Mesenchymal stem cell (in vitro differentiated cells and primary cell): Measurements from ENCODE around the gene SUMO1.

Source experiments
- DNase-seq: peaks from one replicate; pipeline ENCODE4 v3.0.0-alpha.2; 2013
- H2AFZ ChIP-seq: one replicate; pipeline ENCODE4 v1.6.1; 2013; ENCODE audit warnings: low read depth, mild to moderate bottlenecking, control low read depth, inconsistent platforms, low read length, moderate library complexity
- H2AK5ac ChIP-seq: 2 replicates; pipeline ENCODE4 v1.6.1; 2013; ENCODE audit warnings: low read length, moderate library complexity, mild to moderate bottlenecking, inconsistent platforms; ENCODE audit not compliant: severe bottlenecking
- H2BK120ac ChIP-seq: one replicate; pipeline ENCODE4 v1.6.1; 2013; ENCODE audit warnings: low read depth, mild to moderate bottlenecking, inconsistent platforms, low read length, moderate library complexity
- H2BK12ac ChIP-seq, 2 experiments: one replicate each; pipeline ENCODE4 v1.6.1; 2013; ENCODE audit warnings: inconsistent platforms in 2 of 2, low read length in 2 of 2, mild to moderate bottlenecking in 2 of 2, moderate library complexity in 2 of 2, control low read depth in 1 of 2
- H2BK15ac ChIP-seq: one replicate; pipeline ENCODE4 v1.6.1; 2013; ENCODE audit warnings: mild to moderate bottlenecking, low read depth, inconsistent platforms; ENCODE audit not compliant: poor library complexity, severe bottlenecking
- H2BK5ac ChIP-seq: 2 replicates; pipeline ENCODE4 v1.6.1; 2013; ENCODE audit warnings: low read depth, mild to moderate bottlenecking, low read length, control low read depth, inconsistent platforms; ENCODE audit not compliant: poor library complexity, severe bottlenecking
- H3K14ac ChIP-seq, 2 experiments: one replicate each; pipeline ENCODE4 v1.6.1; 2013; ENCODE audit warnings: inconsistent platforms in 2 of 2, low read length in 2 of 2, control low read depth in 1 of 2, mild to moderate bottlenecking in 1 of 2, moderate library complexity in 1 of 2
- H3K18ac ChIP-seq, 2 experiments: one replicate each; pipeline ENCODE4 v1.6.1; 2013; ENCODE audit warnings: inconsistent platforms in 2 of 2, low read length in 2 of 2, control low read depth in 1 of 2, low read depth in 1 of 2, mild to moderate bottlenecking in 1 of 2
- H3K23ac ChIP-seq, 2 experiments: one replicate each; pipeline ENCODE4 v1.6.1; 2013; ENCODE audit warnings: inconsistent platforms in 2 of 2, low read length in 2 of 2, mild to moderate bottlenecking in 2 of 2, moderate library complexity in 2 of 2, control low read depth in 1 of 2
- H3K27ac ChIP-seq: 2 replicates; pipeline ENCODE4 v1.5.1; 2013; ENCODE audit warnings: mild to moderate bottlenecking, moderate library complexity, low read length, control low read depth, inconsistent platforms; ENCODE audit not compliant: poor library complexity, severe bottlenecking
- H3K27me3 ChIP-seq, 2 experiments: 2 replicates each; pipeline versions ENCODE4 v1.6.1 to v1.7.0; 2013; ENCODE audit warnings: low read length in 2 of 2, mild to moderate bottlenecking in 2 of 2, moderate library complexity in 2 of 2, control low read depth in 1 of 2, inconsistent platforms in 1 of 2; ENCODE audit not compliant: control insufficient read depth in 1 of 2, insufficient read depth in 1 of 2
- H3K36me3 ChIP-seq, 2 experiments: 2 replicates each; pipeline versions ENCODE4 v1.6.1 to v1.7.0; 2013; ENCODE audit warnings: low read length in 2 of 2, control low read depth in 1 of 2, inconsistent platforms in 1 of 2, low read depth in 1 of 2, mild to moderate bottlenecking in 1 of 2; ENCODE audit not compliant: insufficient read depth in 2 of 2, control insufficient read depth in 1 of 2
- H3K4ac ChIP-seq, 2 experiments: one replicate each; pipeline ENCODE4 v1.6.1; 2013; ENCODE audit warnings: inconsistent platforms in 2 of 2, low read length in 2 of 2, mild to moderate bottlenecking in 2 of 2, moderate library complexity in 2 of 2, control low read depth in 1 of 2, low read depth in 1 of 2
- H3K4me1 ChIP-seq: 2 replicates; pipeline ENCODE4 v1.6.1; 2013; ENCODE audit warnings: low read depth, low read length, control low read depth; ENCODE audit not compliant: control insufficient read depth, insufficient read depth
- H3K4me2 ChIP-seq: 2 replicates; pipeline ENCODE4 v1.6.1; 2013; ENCODE audit warnings: low read length, mild to moderate bottlenecking, inconsistent platforms; ENCODE audit not compliant: poor library complexity, severe bottlenecking
- H3K4me3 ChIP-seq, 2 experiments: 2 replicates each; pipeline versions ENCODE4 v1.5.1 to v1.7.0; 2013; ENCODE audit warnings: low read length in 2 of 2, mild to moderate bottlenecking in 2 of 2, control low read depth in 1 of 2, low read depth in 1 of 2; ENCODE audit not compliant: insufficient read depth in 1 of 2
- H3K79me1 ChIP-seq: replicated peaks from 2 replicates; pipeline ENCODE4 v1.6.1; 2013; ENCODE audit warnings: mild to moderate bottlenecking, control low read depth, low read length, inconsistent platforms; ENCODE audit not compliant: poor library complexity, severe bottlenecking
- H3K9ac ChIP-seq: 2 replicates; pipeline ENCODE4 v1.7.0; 2013; ENCODE audit warnings: mild to moderate bottlenecking, low read length, moderate library complexity
- H3K9me3 ChIP-seq: 2 replicates; pipeline ENCODE4 v1.7.0; 2013; ENCODE audit warnings: mild to moderate bottlenecking, low read length; ENCODE audit not compliant: control insufficient read depth
- H4K8ac ChIP-seq: one replicate; pipeline ENCODE4 v1.6.1; 2013; ENCODE audit warnings: inconsistent platforms, mild to moderate bottlenecking, low read length, moderate library complexity
- H4K91ac ChIP-seq: one replicate; pipeline ENCODE4 v1.6.1; 2013; ENCODE audit warnings: mild to moderate bottlenecking, low read length, inconsistent platforms
- WGBS: methylation state at CpG from one replicate; pipeline ENCODE4 v1.1.7; 2013; ENCODE audit warnings: mixed read lengths; 5-methylcytosine and 5-hydroxymethylcytosine counted together

SUMO1 gene

GRCh38 chr2:202187570-202187969, 50.8 kb downstream of the SUMO1 start:
- H2BK15ac ChIP-seq = no peak overlapping the region

GRCh38 chr2:202186641-202187202, 51.7 kb downstream of the SUMO1 start:
- Histone ChIP-seq H3K27ac (no peak overlapping the region), H3K4ac (no peak overlapping the region), H4K91ac (no peak overlapping the region), H3K79me1 (no peaks in the 10 kb centered on the region), H2BK12ac (no peak overlapping the region), H3K9me3 (no peaks in the 10 kb centered on the region), H2BK5ac (no peak overlapping the region), H2BK120ac (no peak overlapping the region), H3K18ac (no peak overlapping the region), H2BK15ac (no peak overlapping the region), H3K9ac (no peak overlapping the region), H3K4me2 (no peak overlapping the region), H3K4me1 (peaks cover 11% of the 10 kb centered on the region), H3K23ac (no peak overlapping the region), H3K27me3 (peaks cover 4 to 14% of the 10 kb centered on the region in 2 experiments), H3K14ac (no peak overlapping the region), H3K4me3 (no peak overlapping the region), H4K8ac (no peak overlapping the region), H3K36me3 (no peaks in the 10 kb centered on the region), H2AFZ (no peak overlapping the region), H2AK5ac (peak overlapping the region; percentile 38)
- WGBS = 95% methylated on average over 4 of the region's 4 CpGs
- DNase-seq = no peak

More at GRCh38 chr2:202187570-202187969, 50.8 kb downstream of the SUMO1 start:
- no peak overlapping the region for H3K4ac ChIP-seq
- no peak overlapping the region for H4K91ac ChIP-seq
- H3K36me3 ChIP-seq = no peaks in the 10 kb centered on the region
- no peak overlapping the region for H3K4me2 ChIP-seq
- peaks cover 4 to 14% of the 10 kb centered on the region in 2 experiments for H3K27me3 ChIP-seq
- H3K23ac ChIP-seq = no peak overlapping the region
- no peak overlapping the region for H2BK120ac ChIP-seq
- no peaks in the 10 kb centered on the region for H3K9me3 ChIP-seq
- H3K79me1 ChIP-seq = no peaks in the 10 kb centered on the region
- no peak for DNase-seq
- no peak overlapping the region for H3K18ac ChIP-seq
- H3K9ac ChIP-seq = no peak overlapping the region
- peak overlapping the region; percentile 46 for H3K27ac ChIP-seq
- H2BK12ac ChIP-seq = no peak overlapping the region
- no peak overlapping the region for H2AK5ac ChIP-seq
- no peak overlapping the region for H2BK5ac ChIP-seq
- no peak overlapping the region for H3K14ac ChIP-seq
- no peak overlapping the region for H4K8ac ChIP-seq
- H2AFZ ChIP-seq = no peak overlapping the region
- no peak overlapping the region for H3K4me3 ChIP-seq
- H3K4me1 ChIP-seq = peaks cover 11% of the 10 kb centered on the region
- 71% methylated on average over 1 of the region's 1 CpG for WGBS

GRCh38 chr2:202185156-202185555, 53.2 kb downstream of the SUMO1 start:
- Histone ChIP-seq H3K9me3 (no peaks in the 10 kb centered on the region), H2BK120ac (no peak overlapping the region), H3K4me2 (no peak overlapping the region), H2BK5ac (no peak overlapping the region), H3K4me3 (no peak overlapping the region), H3K27me3 (peaks cover 0 to 8% of the 10 kb centered on the region in 2 experiments), H2AK5ac (peak overlapping the region; percentile 53), H3K14ac (no peak overlapping the region), H3K9ac (no peak overlapping the region), H3K4ac (no peak overlapping the region), H3K79me1 (no peaks in the 10 kb centered on the region), H4K8ac (no peak overlapping the region), H3K23ac (no peak overlapping the region), H4K91ac (no peak overlapping the region), H2BK12ac (no peak overlapping the region), H3K27ac (no peak overlapping the region), H2AFZ (no peak overlapping the region), H3K36me3 (no peaks in the 10 kb centered on the region), H3K4me1 (peaks cover 11% of the 10 kb centered on the region), H3K18ac (no peak overlapping the region), H2BK15ac (no peak overlapping the region)
- WGBS = 96% methylated on average over 6 of the region's 6 CpGs
- DNase-seq = no peak

DNA sequence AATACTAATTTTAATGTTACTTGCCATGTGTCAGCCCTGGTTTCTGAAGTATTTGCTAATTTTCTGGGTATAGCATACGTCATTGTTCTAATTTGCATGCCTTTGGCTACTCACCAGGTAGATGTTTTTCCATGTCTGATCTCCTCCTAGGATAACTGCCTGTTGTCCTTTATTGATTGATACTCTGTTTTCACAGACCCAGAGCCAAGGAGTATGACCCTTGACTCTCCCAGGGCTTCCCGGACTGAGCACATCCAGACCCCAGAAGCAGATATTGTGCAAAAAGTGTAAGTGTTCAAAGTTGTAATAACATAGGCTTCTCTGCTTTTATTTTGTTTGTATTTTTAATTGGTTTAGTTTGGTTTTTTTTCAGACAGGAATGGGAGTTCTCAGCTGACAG, 53.8 kb downstream of the SUMO1 start:
- Histone ChIP-seq H4K8ac (no peak overlapping the region), H4K91ac (no peak overlapping the region), H3K27me3 (peaks cover 0 to 7% of the 10 kb centered on the region in 2 experiments), H3K27ac (no peak overlapping the region), H3K79me1 (no peaks in the 10 kb centered on the region), H3K14ac (no peak overlapping the region), H3K4me2 (no peak overlapping the region), H2AFZ (no peak overlapping the region), H3K18ac (no peak overlapping the region), H2AK5ac (no peak overlapping the region), H2BK5ac (no peak overlapping the region), H2BK120ac (no peak overlapping the region), H3K9me3 (no peaks in the 10 kb centered on the region), H3K36me3 (no peaks in the 10 kb centered on the region), H3K4ac (no peak overlapping the region), H3K9ac (no peak overlapping the region), H3K4me3 (no peak overlapping the region), H2BK12ac (no peak overlapping the region), H3K23ac (no peak overlapping the region), H2BK15ac (no peak overlapping the region), H3K4me1 (peaks cover 11% of the 10 kb centered on the region)
- no peak for DNase-seq
- WGBS = 78% methylated on average over 2 of the region's 2 CpGs
